Fibroblast of lung (primary cell): Measurements from ENCODE around the gene OGFR. TPM values are rescaled to one million over a fixed set of nuclear protein-coding genes. Genes with fewer than 3 reads are reported as not detected.
A peak's percentile ranks its signal among the peaks of the same experiment; 100 is the strongest.

ENCODE experiments used
- DNase-seq, 2 donors: peaks; one replicate each; pipeline versions ENCODE4 v3.0.0 to v3.0.0-alpha.2; 2010; ENCODE audit warnings: low read depth in 2 of 2
- H2AFZ ChIP-seq: 2 replicates; pipeline ENCODE4 v1.5.1; 2012; ENCODE audit warnings: low read length, control low read depth, inconsistent platforms
- H3K27ac ChIP-seq: 2 replicates; pipeline ENCODE4 v1.5.1; 2011; ENCODE audit warnings: low read length, control low read depth; ENCODE audit not compliant: insufficient read depth
- H3K27me3 ChIP-seq: 2 replicates; pipeline ENCODE4 v1.5.1; 2011; ENCODE audit warnings: mild to moderate bottlenecking, low read length; ENCODE audit not compliant: control insufficient read depth, insufficient read depth
- H3K36me3 ChIP-seq: 2 replicates; pipeline ENCODE4 v1.5.1; 2011; ENCODE audit warnings: low read length; ENCODE audit not compliant: control insufficient read depth, insufficient read depth
- H3K4me1 ChIP-seq: 2 replicates; pipeline ENCODE4 v1.5.1; 2011; ENCODE audit warnings: low read length; ENCODE audit not compliant: control insufficient read depth, insufficient read depth; ENCODE audit errors: extremely low read depth
- H3K4me2 ChIP-seq: 2 replicates; pipeline ENCODE4 v1.5.1; 2011; ENCODE audit warnings: low read length, control low read depth; ENCODE audit not compliant: insufficient read depth; ENCODE audit errors: extremely low read depth
- H3K4me3 ChIP-seq, 4 experiments: fragments of 200-600 bp in 1 of 4; sonication (generic) in 1 of 4; replicated peaks in 1 of 4; 2 replicates each; pipeline ENCODE4 v1.5.1; 2011 to 2016; ENCODE audit warnings: low read length in 4 of 4, low read depth in 3 of 4, mild to moderate bottlenecking in 3 of 4, control low read depth in 2 of 4, inconsistent platforms in 1 of 4, mixed read lengths in 1 of 4; ENCODE audit not compliant: insufficient read depth in 1 of 4; ENCODE audit errors: control extremely low read depth in 1 of 4
- H3K79me2 ChIP-seq: 2 replicates; pipeline ENCODE4 v1.5.1; 2012; ENCODE audit warnings: mild to moderate bottlenecking, low read length, inconsistent platforms; ENCODE audit not compliant: control insufficient read depth, insufficient read depth
- H3K9ac ChIP-seq: 2 replicates; pipeline ENCODE4 v1.5.1; 2011; ENCODE audit warnings: mild to moderate bottlenecking, low read length, control low read depth; ENCODE audit not compliant: insufficient read depth
- H3K9me3 ChIP-seq: 2 replicates; pipeline ENCODE4 v1.5.1; 2012; ENCODE audit warnings: low read depth, low read length; ENCODE audit not compliant: control insufficient read depth, insufficient read depth
- H4K20me1 ChIP-seq: 2 replicates; pipeline ENCODE4 v1.5.1; 2011; ENCODE audit warnings: low read length; ENCODE audit not compliant: control insufficient read depth, insufficient read depth; ENCODE audit errors: extremely low read depth
- CTCF ChIP-seq, 2 donors: IDR thresholded peaks in 1 of 2; conservative IDR thresholded peaks in 1 of 2; 1 replicate in 1 of 2; 2 replicates in 1 of 2; pipeline ENCODE4 v1.5.1; 2011 to 2012; ENCODE audit warnings: low read length in 2 of 2, control low read depth in 1 of 2, inconsistent platforms in 1 of 2, low read depth in 1 of 2, mild to moderate bottlenecking in 1 of 2
- EZH2 ChIP-seq: IDR thresholded peaks from 2 replicates; pipeline ENCODE4 v1.5.1; 2012; ENCODE audit warnings: low read length, control low read depth, mild to moderate bottlenecking; ENCODE audit errors: missing control alignments
- polyA plus RNA-seq, 2 donors: library from polyadenylated mRNA; depleted of rRNA in 1 of 2; stranded (reverse) in 1 of 2; unstranded in 1 of 2; fragments of >200 nt; gene quantifications; 2 replicates each; pipeline ENCODE4 v1.2.1, GENCODE V29; 2011 to 2012; ENCODE audit warnings: missing spikeins in 1 of 2
- total RNA-seq: library from RNA; depleted of rRNA; stranded (reverse); fragments of >200 nt; gene quantifications from 2 replicates; pipeline ENCODE4 v1.2.1, GENCODE V29; 2014

Gene OGFR
- total and polyA plus RNA-seq, 2 donors (not counting 1 experiment from before 2014, with no cell fraction given), result 19.7 to 34.0 TPM

- peak; percentile 44 to 48 for DNase-seq
- H3K4me2 ChIP-seq, result peak overlapping the region; percentile 89
- peaks cover 15% of the 10 kb centered on the region for H3K36me3 ChIP-seq
- peaks cover 9% of the 10 kb centered on the region for H3K79me2 ChIP-seq
- no peaks in the 10 kb centered on the region for H3K9me3 ChIP-seq
- H3K9ac ChIP-seq, result peak overlapping the region; percentile 71
- peak overlapping the region; percentile 60 to 69 (median 66) for H3K4me3 ChIP-seq
- TF ChIP-seq EZH2 (no peak), CTCF (conservative IDR thresholded peaks at IDR 0.05 in 1 of 2, IDR thresholded peaks at IDR 0.05 in 1 of 2; ENCODE audit: low read depth in 1 of 2, low read length in 2 of 2) (no peak)
- H3K27ac ChIP-seq, result peak overlapping the region; percentile 80
- peaks cover 21% of the 10 kb centered on the region for H3K4me1 ChIP-seq
- H4K20me1 ChIP-seq, result no peaks in the 10 kb centered on the region
- no peaks in the 10 kb centered on the region for H3K27me3 ChIP-seq
- H2AFZ ChIP-seq, result peak overlapping the region; percentile 82
Observed at GRCh38 chr20:62795023-62795761, 9.4 kb upstream of the OGFR start.

GRCh38 chr20:62796699-62797491 is 7.7 kb upstream of the OGFR start:
- Histone ChIP-seq H3K9ac (peak overlapping the region; percentile 74), H3K4me2 (peak overlapping the region; percentile 97), H3K9me3 (no peaks in the 10 kb centered on the region), H3K27ac (no peak overlapping the region), H3K4me1 (peaks cover 16% of the 10 kb centered on the region), H3K27me3 (no peaks in the 10 kb centered on the region), H3K36me3 (peaks cover 23% of the 10 kb centered on the region), H4K20me1 (no peaks in the 10 kb centered on the region), H3K4me3 (peak overlapping the region; percentile 48 to 68 (median 54)), H2AFZ (no peak overlapping the region), H3K79me2 (peaks cover 9% of the 10 kb centered on the region)
- DNase-seq, result no peak
- TF ChIP-seq CTCF (conservative IDR thresholded peaks at IDR 0.05 in 1 of 2, IDR thresholded peaks at IDR 0.05 in 1 of 2; ENCODE audit: low read depth in 1 of 2, low read length in 2 of 2), result no peak
